Measurements from ENCODE around the gene PRDM15. TPM values are rescaled to one million over a fixed set of nuclear protein-coding genes. Genes with fewer than 3 reads are reported as not detected.

The PRDM15 gene
- total RNA-seq, 2 experiments from 2014 or later = 12.2 to 13.0 TPM

- CTCF ChIA-PET = no interaction called here
Measured at GRCh38 chr21:41832596-41833496, 46.3 kb downstream of the PRDM15 start.

GRCh38 chr21:41831866-41832595, 47.1 kb downstream of the PRDM15 start:
- POLR2A ChIA-PET = no interaction called here
- CTCF ChIA-PET = interaction anchor here (1.1 kb wide), 1 partner anchor 16 kb away, joined by 3 read pairs; no protein-coding TSS in a partner anchor

More at GRCh38 chr21:41832596-41833496, 46.3 kb downstream of the PRDM15 start:
- POLR2A ChIA-PET = no interaction called here

GRCh38 chr21:41831453-41831831, 47.7 kb downstream of the PRDM15 start:
- CTCF ChIA-PET = interaction anchor here (1.1 kb wide), 1 partner anchor 15 kb away, joined by 3 read pairs; no protein-coding TSS in a partner anchor

GRCh38 chr21:41830764-41831452, 48.2 kb downstream of the PRDM15 start:
- CTCF ChIA-PET = interaction anchor here (1.1 kb wide), 1 partner anchor 15 kb away, joined by 3 read pairs; no protein-coding TSS in a partner anchor
- POLR2A ChIA-PET = no interaction called here

More at GRCh38 chr21:41831453-41831831, 47.7 kb downstream of the PRDM15 start:
- POLR2A ChIA-PET = no interaction called here

- ChIA-PET CTCF (no interaction called here), POLR2A (no interaction called here)
Measured at GRCh38 chr21:41830145-41830707, 48.9 kb downstream of the PRDM15 start.

- CTCF ChIA-PET = no interaction called here
- POLR2A ChIA-PET = no interaction called here
Measured at GRCh38 chr21:41828884-41829360, 50.2 kb downstream of the PRDM15 start.

GRCh38 chr21:41827951-41828883, 50.9 kb downstream of the PRDM15 start:
- ChIA-PET POLR2A (no interaction called here), CTCF (no interaction called here)

GRCh38 chr21:41825881-41826280, 53.3 kb downstream of the PRDM15 start:
- ChIA-PET POLR2A (no interaction called here), CTCF (no interaction called here)

GRCh38 chr21:41825216-41825615, 53.9 kb downstream of the PRDM15 start:
- POLR2A ChIA-PET = no interaction called here
- CTCF ChIA-PET = no interaction called here

- CTCF ChIA-PET = no interaction called here
- POLR2A ChIA-PET = no interaction called here
Measured at GRCh38 chr21:41824466-41825207, 54.5 kb downstream of the PRDM15 start.

- ChIA-PET POLR2A (no interaction called here), CTCF (no interaction called here)
Measured at GRCh38 chr21:41823906-41824305, 55.2 kb downstream of the PRDM15 start.

- ChIA-PET POLR2A (no interaction called here), CTCF (no interaction called here)
Measured at GRCh38 chr21:41823166-41823565, 56.0 kb downstream of the PRDM15 start.

GRCh38 chr21:41821756-41822431, 57.2 kb downstream of the PRDM15 start:
- CTCF ChIA-PET = no interaction called here
- POLR2A ChIA-PET = no interaction called here

- ChIA-PET CTCF (no interaction called here), POLR2A (no interaction called here)
Measured at GRCh38 chr21:41821081-41821755, 57.9 kb downstream of the PRDM15 start.

GRCh38 chr21:41820384-41821080, 58.6 kb downstream of the PRDM15 start:
- ChIA-PET POLR2A (interaction anchor here (0.9 kb wide), 1 partner anchor 112 kb away, joined by 3 read pairs; no protein-coding TSS in a partner anchor), CTCF (no interaction called here)

GRCh38 chr21:41819856-41820281, 59.3 kb downstream of the PRDM15 start:
- POLR2A ChIA-PET = interaction anchor here (0.6 to 0.9 kb wide), 2 partner anchors 109 to 112 kb away, joined by 3 to 5 read pairs; no protein-coding TSS in a partner anchor
- CTCF ChIA-PET = no interaction called here
